ENCODE results near the gene PDZD2. TPM values are rescaled to one million over a fixed set of nuclear protein-coding genes. Genes with fewer than 3 reads are reported as not detected.

Gene PDZD2
- total RNA-seq, 1 experiment from 2014 or later: 2.2 TPM

DNA sequence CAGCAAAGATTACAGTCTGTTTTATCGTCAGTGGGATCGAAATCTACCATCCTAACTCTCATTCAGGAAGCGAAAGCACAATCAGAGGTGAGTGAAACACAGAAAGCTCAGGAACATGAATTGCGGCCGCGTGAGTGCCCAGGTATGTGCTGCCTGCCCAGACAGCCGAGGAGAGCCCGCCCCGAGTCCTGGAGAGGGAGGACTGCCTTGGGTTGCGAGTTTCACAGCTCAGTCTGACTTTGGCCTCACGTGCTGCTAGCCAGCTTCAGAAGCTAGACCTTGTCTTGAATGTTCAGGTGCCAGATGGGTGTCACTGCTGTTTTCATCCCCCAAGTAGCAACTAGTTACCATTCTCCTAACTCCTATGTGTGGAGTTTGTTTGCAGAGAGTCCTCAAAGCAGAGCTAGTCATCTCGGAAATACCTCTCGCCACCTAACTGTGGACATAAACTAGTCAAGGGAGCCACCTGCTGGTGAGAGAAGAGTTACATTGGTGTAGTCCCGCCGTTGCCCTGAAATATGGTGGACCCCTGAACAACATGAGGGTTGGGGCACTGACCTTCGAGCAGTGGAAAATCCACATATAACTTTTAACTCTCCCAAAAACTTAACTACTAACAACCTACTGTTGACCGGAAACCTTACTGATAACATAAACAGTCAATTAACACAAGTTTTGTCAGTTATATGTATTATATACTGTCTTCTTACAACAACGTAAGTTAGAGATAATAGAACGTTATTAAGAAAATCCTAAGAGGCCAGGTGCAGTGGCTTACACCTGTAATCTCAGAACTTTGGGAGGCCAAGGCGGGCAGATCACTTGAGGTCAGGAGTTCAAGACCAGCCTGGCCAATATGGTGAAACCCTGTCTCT, 454.2 kb downstream of the PDZD2 start:
- H3K9me3 ChIP-seq (ENCODE audit: low read depth, low read length, poor library complexity, severe bottlenecking): no peaks in the 10 kb centered on the region
- H3K4me3 ChIP-seq (ENCODE audit: low read depth, low read length, poor library complexity, severe bottlenecking): no peak overlapping the region
- no peak overlapping the region for H3K27ac ChIP-seq (ENCODE audit: low read depth, low read length, poor library complexity, severe bottlenecking)
- TF ChIP-seq, protein P1, sequence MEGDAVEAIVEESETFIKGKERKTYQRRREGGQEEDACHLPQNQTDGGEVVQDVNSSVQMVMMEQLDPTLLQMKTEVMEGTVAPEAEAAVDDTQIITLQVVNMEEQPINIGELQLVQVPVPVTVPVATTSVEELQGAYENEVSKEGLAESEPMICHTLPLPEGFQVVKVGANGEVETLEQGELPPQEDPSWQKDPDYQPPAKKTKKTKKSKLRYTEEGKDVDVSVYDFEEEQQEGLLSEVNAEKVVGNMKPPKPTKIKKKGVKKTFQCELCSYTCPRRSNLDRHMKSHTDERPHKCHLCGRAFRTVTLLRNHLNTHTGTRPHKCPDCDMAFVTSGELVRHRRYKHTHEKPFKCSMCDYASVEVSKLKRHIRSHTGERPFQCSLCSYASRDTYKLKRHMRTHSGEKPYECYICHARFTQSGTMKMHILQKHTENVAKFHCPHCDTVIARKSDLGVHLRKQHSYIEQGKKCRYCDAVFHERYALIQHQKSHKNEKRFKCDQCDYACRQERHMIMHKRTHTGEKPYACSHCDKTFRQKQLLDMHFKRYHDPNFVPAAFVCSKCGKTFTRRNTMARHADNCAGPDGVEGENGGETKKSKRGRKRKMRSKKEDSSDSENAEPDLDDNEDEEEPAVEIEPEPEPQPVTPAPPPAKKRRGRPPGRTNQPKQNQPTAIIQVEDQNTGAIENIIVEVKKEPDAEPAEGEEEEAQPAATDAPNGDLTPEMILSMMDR (conservative IDR thresholded peaks at IDR 0.05; ENCODE audit: low read depth, low read length): peak; percentile 86
- TF ChIP-seq EZH2 (IDR thresholded peaks at IDR 0.05; ENCODE audit: borderline replicate concordance, low read depth, low read length, poor library complexity, severe bottlenecking): no peak
- intact Hi-C loops (cut with micrococcal nuclease; ENCODE audit: unreplicated experiment): loop anchor here (1.0 to 2.0 kb wide), 2 partner anchors 268 to 512 kb away; no protein-coding TSS in a partner anchor
- no peaks in the 10 kb centered on the region for H3K36me3 ChIP-seq (ENCODE audit: insufficient read depth, low read length, poor library complexity, severe bottlenecking)
- no peaks in the 10 kb centered on the region for H3K27me3 ChIP-seq (replicated peaks; ENCODE audit: insufficient read depth, low read depth, low read length, poor library complexity)
- peaks cover 4% of the 10 kb centered on the region for H3K4me1 ChIP-seq (ENCODE audit: insufficient read depth, low read length, poor library complexity, severe bottlenecking)
- BruUV-seq (replicated peaks): no TSS peak
- CTCF ChIA-PET: interaction anchor here (0.6 to 2.3 kb wide), 11 partner anchors 9 to 511 kb away, joined by 3 to 16 read pairs (median 4); partner anchors contain the start of gene PDZD2
- POLR2A ChIA-PET (ENCODE audit: low non-redundant PET): no interaction called here
- peak; percentile 86 for DNase-seq (ENCODE audit: low spot score)

DNA sequence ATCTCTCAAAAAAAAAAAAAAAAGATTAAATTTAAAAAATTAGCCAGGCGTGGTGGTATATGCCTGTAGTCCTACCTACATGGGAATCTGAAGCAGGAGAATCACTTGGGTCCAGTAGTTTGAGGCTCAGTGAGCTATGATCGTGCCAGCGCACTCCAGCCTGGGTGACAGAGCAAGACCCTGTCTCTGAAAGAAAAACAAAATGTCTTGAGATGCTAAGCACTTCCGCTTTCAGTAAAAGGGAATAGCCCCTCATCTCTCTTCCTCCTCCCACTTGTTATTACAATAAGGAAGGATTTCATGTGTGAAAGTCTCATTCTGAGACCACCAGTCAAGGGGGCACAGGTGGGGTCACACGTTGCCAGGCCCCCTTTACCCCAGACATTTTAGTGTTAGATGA, 455.8 kb downstream of the PDZD2 start:
- Histone ChIP-seq H3K9me3 (ENCODE audit: low read depth, low read length, poor library complexity, severe bottlenecking) (no peaks in the 10 kb centered on the region), H3K36me3 (ENCODE audit: insufficient read depth, low read length, poor library complexity, severe bottlenecking) (no peaks in the 10 kb centered on the region), H3K4me3 (ENCODE audit: low read depth, low read length, poor library complexity, severe bottlenecking) (no peak overlapping the region), H3K4me1 (ENCODE audit: insufficient read depth, low read length, poor library complexity, severe bottlenecking) (peaks cover 4% of the 10 kb centered on the region), H3K27me3 (replicated peaks; ENCODE audit: insufficient read depth, low read depth, low read length, poor library complexity) (no peaks in the 10 kb centered on the region), H3K27ac (ENCODE audit: low read depth, low read length, poor library complexity, severe bottlenecking) (no peak overlapping the region)
- TF ChIP-seq, protein P1 (conservative IDR thresholded peaks at IDR 0.05; ENCODE audit: low read depth, low read length): no peak
- no peak for TF ChIP-seq EZH2 (IDR thresholded peaks at IDR 0.05; ENCODE audit: borderline replicate concordance, low read depth, low read length, poor library complexity, severe bottlenecking)
- ChIA-PET POLR2A (ENCODE audit: low non-redundant PET) (no interaction called here), CTCF (interaction anchor here (0.7 kb wide), 1 partner anchor 20 kb away, joined by 6 read pairs; no protein-coding TSS in a partner anchor)
- BruUV-seq (replicated peaks): no TSS peak
- no peak for DNase-seq (ENCODE audit: low spot score)
- intact Hi-C loops (cut with micrococcal nuclease; ENCODE audit: unreplicated experiment): no loop called here

DNA sequence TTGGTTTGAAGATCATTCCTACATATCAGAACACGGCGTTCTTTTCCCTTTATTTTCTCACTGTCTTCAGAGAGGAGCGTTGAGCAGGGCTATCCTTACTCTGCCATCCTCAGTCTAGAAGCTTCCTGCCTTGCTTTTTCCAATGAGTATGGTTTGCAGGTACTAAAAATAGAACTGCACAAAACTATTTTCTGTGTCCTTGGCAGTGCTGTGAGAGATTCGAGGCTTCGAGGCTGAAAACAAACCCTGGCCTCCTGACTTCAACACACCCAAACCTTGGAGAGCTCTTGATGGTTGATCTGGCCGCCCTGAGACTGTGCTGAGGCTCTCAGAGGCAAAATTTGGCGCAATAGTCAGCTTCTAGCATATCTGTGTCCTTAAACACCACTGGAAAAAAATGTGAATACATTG, 456.3 kb downstream of the PDZD2 start:
- no peaks in the 10 kb centered on the region for H3K36me3 ChIP-seq (ENCODE audit: insufficient read depth, low read length, poor library complexity, severe bottlenecking)
- BruUV-seq (replicated peaks): no TSS peak
- H3K9me3 ChIP-seq (ENCODE audit: low read depth, low read length, poor library complexity, severe bottlenecking): no peaks in the 10 kb centered on the region
- ChIA-PET POLR2A (ENCODE audit: low non-redundant PET) (no interaction called here), CTCF (no interaction called here)
- intact Hi-C loops (cut with micrococcal nuclease; ENCODE audit: unreplicated experiment): no loop called here
- no peak for TF ChIP-seq EZH2 (IDR thresholded peaks at IDR 0.05; ENCODE audit: borderline replicate concordance, low read depth, low read length, poor library complexity, severe bottlenecking)
- TF ChIP-seq, protein P1 (conservative IDR thresholded peaks at IDR 0.05; ENCODE audit: low read depth, low read length): no peak
- DNase-seq (ENCODE audit: low spot score): no peak
- no peaks in the 10 kb centered on the region for H3K27me3 ChIP-seq (replicated peaks; ENCODE audit: insufficient read depth, low read depth, low read length, poor library complexity)
- H3K4me3 ChIP-seq (ENCODE audit: low read depth, low read length, poor library complexity, severe bottlenecking): no peak overlapping the region
- no peak overlapping the region for H3K27ac ChIP-seq (ENCODE audit: low read depth, low read length, poor library complexity, severe bottlenecking)
- H3K4me1 ChIP-seq (ENCODE audit: insufficient read depth, low read length, poor library complexity, severe bottlenecking): peaks cover 4% of the 10 kb centered on the region
